Fibroblast of the aortic adventitia (primary cell): ENCODE results near the gene ATXN1. TPM values are rescaled to one million over a fixed set of nuclear protein-coding genes. Genes with fewer than 3 reads are reported as not detected.

Experiments used
- DNase-seq: peaks from one replicate; pipeline ENCODE4 v3.0.0-alpha.2; 2010; ENCODE audit warnings: low read depth
- H3K4me3 ChIP-seq: 2 replicates; pipeline ENCODE4 v1.5.1; 2011; ENCODE audit warnings: low read depth, mild to moderate bottlenecking, control low read depth, low read length, moderate library complexity
- total RNA-seq: library from RNA; depleted of rRNA; stranded (reverse); fragments of >200 nt; gene quantifications from 2 replicates; pipeline ENCODE4 v1.2.3, GENCODE V29; 2012; ENCODE audit warnings: low replicate concordance
- TF ChIP-seq, protein P1 (sequence below): IDR thresholded peaks from 2 replicates; pipeline ENCODE4 v1.5.1; 2011; ENCODE audit warnings: mild to moderate bottlenecking, low read length, control low read depth, inconsistent platforms; ENCODE audit not compliant: insufficient read depth

The ATXN1 gene
- total RNA-seq, 1 donor, result 39.3 TPM

DNA sequence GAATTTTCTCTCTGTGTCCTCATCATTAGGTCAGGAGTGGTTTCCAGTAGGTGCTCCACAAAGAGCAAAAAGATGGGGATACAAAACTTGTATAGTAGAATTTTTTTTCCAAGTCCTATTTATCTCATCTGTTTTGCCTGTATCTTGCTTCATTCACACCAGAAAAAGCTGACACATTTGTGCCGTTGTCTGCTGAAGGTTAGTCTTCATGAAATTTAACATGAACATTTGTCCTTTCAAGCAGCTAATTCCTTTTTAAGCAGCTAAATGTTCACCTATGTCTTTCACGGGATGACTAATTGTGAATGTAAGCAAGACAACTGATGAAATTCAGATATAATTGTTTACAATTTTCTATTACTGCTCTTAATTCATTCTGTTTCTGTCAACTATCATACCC lies 83.8 kb downstream of the ATXN1 start:
- DNase-seq, result no peak
- H3K4me3 ChIP-seq, result no peak overlapping the region
- TF ChIP-seq, protein P1, sequence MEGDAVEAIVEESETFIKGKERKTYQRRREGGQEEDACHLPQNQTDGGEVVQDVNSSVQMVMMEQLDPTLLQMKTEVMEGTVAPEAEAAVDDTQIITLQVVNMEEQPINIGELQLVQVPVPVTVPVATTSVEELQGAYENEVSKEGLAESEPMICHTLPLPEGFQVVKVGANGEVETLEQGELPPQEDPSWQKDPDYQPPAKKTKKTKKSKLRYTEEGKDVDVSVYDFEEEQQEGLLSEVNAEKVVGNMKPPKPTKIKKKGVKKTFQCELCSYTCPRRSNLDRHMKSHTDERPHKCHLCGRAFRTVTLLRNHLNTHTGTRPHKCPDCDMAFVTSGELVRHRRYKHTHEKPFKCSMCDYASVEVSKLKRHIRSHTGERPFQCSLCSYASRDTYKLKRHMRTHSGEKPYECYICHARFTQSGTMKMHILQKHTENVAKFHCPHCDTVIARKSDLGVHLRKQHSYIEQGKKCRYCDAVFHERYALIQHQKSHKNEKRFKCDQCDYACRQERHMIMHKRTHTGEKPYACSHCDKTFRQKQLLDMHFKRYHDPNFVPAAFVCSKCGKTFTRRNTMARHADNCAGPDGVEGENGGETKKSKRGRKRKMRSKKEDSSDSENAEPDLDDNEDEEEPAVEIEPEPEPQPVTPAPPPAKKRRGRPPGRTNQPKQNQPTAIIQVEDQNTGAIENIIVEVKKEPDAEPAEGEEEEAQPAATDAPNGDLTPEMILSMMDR, result no peak

DNA sequence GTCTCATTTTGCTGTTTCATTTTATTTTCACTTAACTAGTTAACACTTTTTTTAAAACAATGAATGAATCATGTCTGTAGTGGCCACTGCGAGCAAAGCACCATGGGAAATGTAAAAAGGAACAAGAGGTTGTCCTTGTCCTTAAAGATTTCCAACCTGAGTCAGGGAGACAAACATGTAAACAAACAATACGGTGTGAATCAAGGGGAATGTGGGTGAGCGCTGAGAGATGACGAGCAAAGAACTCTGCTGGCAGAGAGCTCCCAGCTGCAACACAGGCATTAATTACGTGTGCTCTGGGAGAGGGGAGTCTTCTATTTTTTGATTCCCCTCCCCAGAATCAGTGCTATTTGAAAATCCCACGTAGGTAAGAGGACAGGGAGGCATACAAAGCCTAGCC lies 84.3 kb downstream of the ATXN1 start:
- DNase-seq, result peak; percentile 50
- TF ChIP-seq, protein P1, result no peak
- no peak overlapping the region for H3K4me3 ChIP-seq

DNA sequence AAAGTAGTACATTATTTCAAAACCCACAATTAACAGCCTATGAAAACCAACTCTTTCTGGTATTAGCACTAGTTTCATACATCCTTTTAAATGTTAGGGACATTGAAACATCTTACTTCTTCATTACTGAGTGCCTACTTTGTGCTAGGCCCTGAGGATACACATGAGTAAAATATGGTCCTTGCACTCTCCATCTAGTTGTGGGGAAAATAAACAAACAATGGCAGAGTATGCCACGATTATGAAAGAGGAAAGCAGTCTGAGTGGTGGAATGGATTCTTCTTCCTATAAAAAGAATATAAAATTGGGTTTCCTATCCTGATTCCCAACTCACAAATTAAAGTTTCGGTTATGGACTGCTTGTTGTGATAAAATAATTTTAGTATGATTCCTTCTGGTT lies 84.9 kb downstream of the ATXN1 start:
- DNase-seq, result no peak
- TF ChIP-seq, protein P1, result no peak
- no peak overlapping the region for H3K4me3 ChIP-seq

DNA sequence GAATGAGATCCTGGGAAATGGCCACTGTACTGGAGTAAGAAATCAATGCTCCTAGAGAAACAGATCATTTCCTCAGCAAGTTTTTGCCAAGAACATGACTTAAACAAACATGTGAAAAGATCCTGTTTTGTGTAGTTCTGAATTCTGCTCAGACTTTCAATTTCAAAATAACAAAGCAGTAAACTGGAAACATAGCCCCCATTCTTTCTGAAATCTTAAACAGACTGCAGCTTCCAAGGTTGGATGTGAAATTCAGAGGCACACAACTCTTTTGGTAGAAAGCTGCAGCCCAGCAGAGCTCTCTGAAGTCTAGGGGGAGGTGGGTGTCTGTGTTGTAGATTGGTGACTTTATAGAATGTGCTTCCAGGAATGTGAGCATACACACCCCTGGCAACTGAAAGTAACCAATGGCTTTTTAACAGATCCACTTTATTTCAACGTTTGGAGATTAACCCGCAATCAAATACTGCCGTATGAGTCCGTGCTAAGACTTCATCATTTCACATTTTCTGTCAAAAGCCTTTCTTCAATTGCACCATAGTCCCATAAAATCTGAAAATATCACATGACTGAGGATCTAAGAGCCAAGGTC lies 86.4 kb downstream of the ATXN1 start:
- TF ChIP-seq, protein P1, result no peak
- DNase-seq, result peak; percentile 67
- H3K4me3 ChIP-seq, result no peak overlapping the region

DNA sequence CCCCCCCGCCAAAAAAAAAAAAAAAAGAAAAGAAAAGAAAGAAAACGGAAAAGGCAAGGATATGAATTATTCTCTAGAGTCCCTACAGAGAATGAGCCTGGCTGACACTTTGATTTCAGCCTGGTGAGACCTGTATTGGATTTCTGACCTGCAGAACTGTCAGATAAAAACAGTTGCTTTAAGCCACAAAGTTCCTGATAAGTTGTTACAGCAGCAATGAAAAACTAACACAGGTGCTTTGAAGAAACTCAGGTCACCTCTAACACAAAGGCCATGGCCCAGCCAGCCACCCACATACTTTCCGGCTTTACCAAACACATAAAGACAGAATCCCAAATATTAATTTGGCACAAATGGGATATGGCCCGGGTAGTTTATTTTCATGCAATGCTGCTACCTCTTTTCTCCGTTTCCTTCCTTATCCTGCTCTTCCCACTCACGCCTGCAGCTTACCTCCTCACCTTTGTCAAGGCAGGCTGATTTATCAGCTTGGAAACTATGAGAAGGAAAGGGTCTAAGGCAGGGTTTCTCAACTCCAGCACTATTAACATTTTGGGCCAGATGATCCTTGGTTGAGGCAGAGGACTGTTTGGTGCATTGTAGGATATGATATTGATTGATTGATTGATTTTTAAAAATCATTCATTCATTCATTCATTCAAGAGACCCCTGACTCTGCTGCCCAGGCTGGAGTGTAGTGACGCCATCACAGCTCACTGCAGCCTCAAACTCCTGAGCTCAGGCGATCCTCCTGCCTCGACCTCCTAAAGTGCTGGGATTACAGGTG lies 88.1 kb downstream of the ATXN1 start:
- TF ChIP-seq, protein P1, result no peak
- H3K4me3 ChIP-seq, result no peak overlapping the region
- no peak for DNase-seq

DNA sequence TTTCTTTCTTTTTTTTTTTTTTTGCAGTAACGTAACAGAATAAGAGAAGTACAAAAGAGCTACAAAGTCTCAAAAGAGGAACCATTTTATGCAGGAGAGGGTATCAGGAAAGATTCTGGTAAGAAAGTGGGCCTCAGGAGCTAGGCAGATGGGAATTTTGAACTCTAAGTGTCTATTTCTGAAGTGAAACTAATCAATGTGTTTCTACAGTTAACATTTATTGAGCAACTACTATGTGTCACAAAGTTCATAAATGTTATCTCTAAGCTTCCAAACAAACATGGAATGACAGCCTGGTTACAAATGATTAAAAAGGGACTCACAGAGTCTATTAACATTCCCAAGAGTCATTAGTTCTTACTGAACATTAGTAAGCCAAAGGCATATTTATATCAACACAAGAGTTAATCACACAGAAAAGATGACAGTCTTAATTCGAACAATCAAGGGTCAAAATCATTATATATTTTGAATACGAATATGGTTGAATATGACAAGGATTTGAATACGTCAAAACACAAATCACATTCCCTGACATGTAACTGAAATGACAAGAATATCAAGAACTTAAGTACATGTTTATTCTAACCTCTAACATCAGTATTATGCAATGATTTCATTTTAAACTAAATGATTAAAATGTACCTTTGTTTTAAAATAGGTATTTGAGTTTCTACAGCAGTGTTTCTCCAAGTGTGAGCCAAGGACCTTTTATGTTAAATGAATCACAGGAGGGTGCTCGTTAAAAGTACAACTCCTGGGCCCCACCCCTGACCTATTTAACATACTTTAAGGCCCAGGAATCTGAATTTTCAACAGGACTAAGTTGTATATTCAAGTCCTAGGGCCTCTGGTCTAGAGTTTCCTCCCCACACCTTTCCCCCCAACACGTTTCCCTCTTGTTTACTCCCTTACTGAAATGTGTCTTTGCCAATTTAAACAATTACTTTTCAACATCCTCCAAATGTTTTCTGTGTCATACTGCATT lies 89.7 kb downstream of the ATXN1 start:
- no peak overlapping the region for H3K4me3 ChIP-seq
- TF ChIP-seq, protein P1, result no peak
- no peak for DNase-seq
